ENCODE results near the gene LITAFD. TPM values are rescaled to one million over a fixed set of nuclear protein-coding genes. Genes with fewer than 3 reads are reported as not detected.

The LITAFD gene
- total RNA-seq, 1 donor from 2014 or later, result not detected

GRCh38 chr16:8928467-8928957 is 46.4 kb downstream of the LITAFD start:
- ATAC-seq, result peak; percentile 83
- DNase-seq (ENCODE audit: low spot score), result no peak
- intact Hi-C loops (cut with DNase I), result no loop called here

- intact Hi-C loops (cut with DNase I), result no loop called here
- ATAC-seq (no peak), DNase-seq (ENCODE audit: low spot score) (no peak)
These were observed 47.1 kb downstream of the LITAFD start for GRCh38 chr16:8929086-8929748.

GRCh38 chr16:8931859-8932258 is 49.7 kb downstream of the LITAFD start:
- ATAC-seq, result peak; percentile 52
- intact Hi-C loops (cut with DNase I), result no loop called here

GRCh38 chr16:8934601-8935000 is 52.5 kb downstream of the LITAFD start:
- intact Hi-C loops (cut with DNase I), result no loop called here
- no peak for DNase-seq (ENCODE audit: low spot score)
- ATAC-seq, result no peak

More at GRCh38 chr16:8931859-8932258, 49.7 kb downstream of the LITAFD start:
- peak; percentile 72 for DNase-seq (ENCODE audit: low spot score)

Other genes with a start within 250 kb of the LITAFD start
- 24.2 TPM for gene ABAT, start 207.7 kb upstream of the LITAFD start, total RNA-seq
- 8.1 TPM for gene TMEM186, start 84.7 kb upstream of the LITAFD start, total RNA-seq
- gene PMM2, start 84.5 kb upstream of the LITAFD start, total RNA-seq, result 45.4 TPM
- 118 TPM for gene CARHSP1, start 13.3 kb upstream of the LITAFD start, total RNA-seq
- 113 TPM for gene USP7, start 81.6 kb downstream of the LITAFD start, total RNA-seq
- 54.4 TPM for gene HAPSTR1, start 209.3 kb downstream of the LITAFD start, total RNA-seq

Data from sciatic nerve (tissue), 2 donors.